GM18873 (cell line): ENCODE data around the gene CDC45.

Source experiments
- ATAC-seq: cut with Tn5 transposase; IDR thresholded peaks from one replicate; pipeline ENCODE4 v1.9.1; 2021; ENCODE audit warnings: mild to moderate bottlenecking, moderate library complexity, moderate number of reproducible peaks; ENCODE audit not compliant: unreplicated experiment, low FRiP score

CDC45 gene

GRCh38 chr22:19490628-19491230, 11.0 kb downstream of the CDC45 start:
- no peak for ATAC-seq

GRCh38 chr22:19492504-19493174, 12.9 kb downstream of the CDC45 start:
- ATAC-seq = no peak

GRCh38 chr22:19494001-19494560, 14.4 kb downstream of the CDC45 start:
- ATAC-seq = no peak

DNA sequence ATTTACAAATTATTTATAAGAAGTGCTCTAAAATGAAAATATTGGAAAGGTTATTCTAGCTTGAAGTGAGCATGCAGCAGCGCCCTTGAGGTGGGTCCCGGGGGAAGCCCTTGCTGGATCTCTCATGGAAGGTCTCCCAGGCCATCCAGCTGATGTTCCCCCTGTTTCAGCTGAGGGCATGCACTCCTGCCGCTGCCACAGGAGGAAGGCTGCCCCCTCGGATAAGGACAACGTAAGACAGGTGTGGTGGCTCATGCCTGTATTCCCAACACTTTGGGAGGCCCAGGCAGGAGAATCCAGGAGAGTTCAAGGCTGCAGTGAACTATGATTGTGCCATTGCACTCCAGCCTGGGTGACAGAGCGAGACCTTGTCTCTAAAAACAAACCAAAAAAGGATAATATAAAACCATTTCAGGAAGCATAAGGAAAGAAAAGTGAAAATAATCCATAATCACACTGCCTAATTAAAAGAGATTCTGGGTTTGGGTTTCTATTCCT, 15.0 kb downstream of the CDC45 start:
- no peak for ATAC-seq

GRCh38 chr22:19495562-19496323, 16.0 kb downstream of the CDC45 start:
- no peak for ATAC-seq

GRCh38 chr22:19496324-19496630, 16.6 kb downstream of the CDC45 start:
- no peak for ATAC-seq

DNA sequence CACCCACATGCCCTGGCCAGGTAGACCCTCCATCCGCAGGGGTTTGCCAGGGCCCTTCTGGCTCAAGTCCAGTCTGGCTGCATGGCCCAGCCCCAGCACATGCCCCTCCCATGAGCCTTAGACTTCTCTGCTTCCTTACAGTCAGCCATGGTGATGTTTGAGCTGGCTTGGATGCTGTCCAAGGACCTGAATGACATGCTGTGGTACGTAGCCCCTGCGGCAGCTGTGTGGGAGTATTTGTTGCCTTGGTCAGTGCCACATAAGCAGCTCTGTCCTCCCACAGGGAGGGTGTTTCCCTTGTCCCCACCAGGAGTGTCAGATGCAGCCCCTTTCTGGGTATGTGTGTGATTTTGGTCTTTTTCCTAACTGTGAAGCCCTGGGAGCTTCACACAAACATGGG, 17.5 kb downstream of the CDC45 start:
- no peak for ATAC-seq

DNA sequence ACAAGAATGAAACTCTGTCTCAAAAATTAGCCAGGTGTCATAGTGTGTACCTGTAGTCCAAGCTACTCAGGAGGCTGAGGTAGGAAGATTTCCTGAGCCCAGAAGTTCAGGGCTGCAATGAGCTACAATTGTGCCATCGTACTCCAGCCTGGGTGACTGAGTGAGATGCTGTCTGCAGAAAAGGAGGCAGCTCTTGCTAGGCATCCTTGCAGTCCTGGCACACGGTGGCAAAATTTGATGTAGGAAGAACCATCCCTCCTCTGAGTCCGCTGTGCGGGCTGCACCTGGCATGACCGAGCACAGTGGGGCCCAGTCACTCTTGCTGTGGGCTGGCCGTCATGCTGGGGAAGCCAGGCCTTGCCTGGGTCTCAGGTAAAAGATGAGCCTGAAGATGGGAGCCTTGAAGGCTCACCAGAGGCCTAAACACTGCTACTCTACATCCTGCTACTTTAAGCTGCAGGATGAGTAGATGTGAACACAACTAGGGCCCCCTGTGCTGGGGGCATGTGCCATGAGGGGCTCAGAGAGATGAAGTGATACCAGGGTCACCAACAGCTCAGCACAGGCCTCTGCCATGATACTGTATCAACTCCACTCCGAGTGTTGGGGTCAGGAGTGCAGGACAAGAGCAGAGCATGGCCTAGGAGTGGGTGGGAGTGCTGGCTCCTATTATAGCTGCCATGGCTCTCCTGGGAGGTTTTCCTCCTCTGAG, 18.6 kb downstream of the CDC45 start:
- ATAC-seq = no peak

DNA sequence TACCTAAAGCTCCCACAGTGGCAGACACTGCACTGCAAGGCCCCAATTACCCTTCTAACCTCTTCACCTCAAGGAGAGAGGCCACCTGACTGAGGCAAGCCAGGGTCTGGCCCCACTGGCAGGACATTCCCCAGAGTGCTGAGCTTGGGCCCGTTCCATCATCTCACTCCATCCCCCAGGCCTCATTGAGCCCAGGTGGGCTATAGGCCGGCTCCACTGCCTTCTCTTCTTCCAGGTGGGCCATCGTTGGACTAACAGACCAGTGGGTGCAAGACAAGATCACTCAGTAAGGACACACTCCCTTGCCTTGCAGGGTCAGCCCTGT, 19.1 kb downstream of the CDC45 start:
- no peak for ATAC-seq

- no peak for ATAC-seq
These were observed 19.6 kb downstream of the CDC45 start for GRCh38 chr22:19499236-19499879.

DNA sequence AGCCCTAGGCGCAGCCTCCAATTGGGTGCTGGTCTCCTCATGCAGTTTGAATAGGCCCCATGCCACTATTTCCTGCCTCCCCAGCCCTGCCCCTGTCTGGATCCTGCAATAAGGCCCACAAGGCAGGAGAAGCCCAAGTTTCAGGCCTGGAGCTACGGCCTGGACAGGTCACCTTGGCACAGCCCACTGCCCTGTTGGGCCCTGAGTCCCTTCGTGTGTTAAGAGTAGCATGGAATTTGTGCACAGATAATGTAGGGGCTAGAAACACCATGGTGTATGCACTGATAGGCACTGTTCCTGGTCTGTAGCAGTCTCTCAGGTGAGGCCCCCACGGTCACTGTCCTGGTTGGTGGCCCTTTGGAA, 20.1 kb downstream of the CDC45 start:
- no peak for ATAC-seq

DNA sequence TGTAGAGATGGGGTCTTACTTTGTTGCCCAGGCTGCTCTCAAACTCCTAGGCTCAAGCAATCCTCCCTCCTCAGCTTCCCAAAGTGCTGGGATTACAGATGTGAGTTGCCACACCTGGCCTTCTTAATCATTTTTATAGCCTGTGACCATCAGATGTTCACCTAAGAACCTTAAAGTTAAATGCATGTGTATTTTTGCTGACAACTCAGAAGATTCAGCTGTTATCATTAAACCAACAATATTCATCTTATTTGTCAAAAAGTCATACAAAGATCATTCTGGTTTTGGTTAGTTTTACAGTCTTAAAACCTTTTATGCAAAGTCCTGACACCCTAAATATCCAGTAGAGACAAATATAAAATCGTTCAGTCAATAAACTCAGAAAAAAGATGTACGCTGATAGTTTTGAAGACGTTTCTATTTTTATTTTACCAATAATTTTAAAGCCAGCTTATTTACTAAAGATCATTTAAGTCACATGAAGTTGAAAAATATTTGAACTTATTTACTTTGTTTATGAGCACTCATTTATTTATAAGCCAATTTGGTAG, 22.3 kb downstream of the CDC45 start:
- no peak for ATAC-seq

GRCh38 chr22:19503367-19503766, 23.6 kb downstream of the CDC45 start:
- no peak for ATAC-seq

DNA sequence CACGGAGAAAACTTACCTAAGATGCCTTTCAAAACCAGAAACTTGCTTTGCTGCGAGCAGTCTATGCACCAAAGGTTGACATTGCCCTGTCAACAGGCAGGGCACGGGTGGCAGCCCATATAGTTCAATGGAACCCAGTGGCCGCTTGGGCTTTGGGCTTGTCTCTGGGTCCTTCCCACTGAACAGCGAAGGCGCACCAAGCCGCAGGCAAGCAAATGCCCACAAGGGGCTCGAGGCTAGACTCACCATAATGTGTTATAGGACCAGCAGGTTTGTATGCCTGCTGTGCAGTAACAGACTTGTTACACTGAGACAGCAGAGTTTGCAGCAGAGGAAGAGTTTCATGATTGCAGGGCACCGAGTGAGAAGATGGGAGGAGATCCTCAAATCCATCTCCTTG, 24.1 kb downstream of the CDC45 start:
- ATAC-seq = no peak

- ATAC-seq = no peak
These were observed 25.4 kb downstream of the CDC45 start for GRCh38 chr22:19504900-19505734.

DNA sequence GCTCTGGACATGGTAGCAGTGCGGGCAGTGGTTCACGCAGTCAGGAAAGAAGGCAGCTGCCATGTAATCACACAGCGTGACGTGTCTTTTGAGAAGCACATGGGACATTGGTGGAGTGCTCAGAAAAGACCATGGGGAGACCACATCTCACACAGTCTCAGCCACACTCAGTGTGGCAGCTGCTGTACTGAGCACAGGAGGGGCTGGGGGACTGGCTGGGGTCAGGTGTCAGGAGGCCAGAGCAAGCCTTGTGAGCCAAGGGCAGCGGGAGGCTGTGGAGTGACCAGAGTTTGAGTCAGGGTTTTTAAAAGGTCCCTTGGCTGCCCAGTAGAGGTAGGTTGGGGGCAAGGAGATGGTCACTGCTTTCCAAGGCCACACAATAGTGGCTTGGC, 26.0 kb downstream of the CDC45 start:
- ATAC-seq = no peak

GRCh38 chr22:19506212-19506611, 26.5 kb downstream of the CDC45 start:
- no peak for ATAC-seq

DNA sequence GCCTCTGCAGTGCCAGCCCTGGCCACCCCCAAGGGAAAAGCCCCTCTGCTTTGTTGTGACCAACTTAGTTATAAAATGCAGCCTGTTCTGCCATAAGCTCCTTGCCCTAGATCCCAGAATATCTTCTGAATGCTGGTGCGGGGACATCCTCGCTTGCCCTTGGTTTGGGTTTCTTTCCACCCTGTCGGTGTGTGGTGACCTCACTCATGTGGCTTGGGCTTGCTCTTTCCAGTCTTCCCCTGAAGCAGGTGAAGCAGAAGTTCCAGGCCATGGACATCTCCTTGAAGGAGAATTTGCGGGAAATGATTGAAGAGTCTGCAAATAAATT, 27.8 kb downstream of the CDC45 start:
- no peak for ATAC-seq

- ATAC-seq = no peak
These were observed 28.5 kb downstream of the CDC45 start for GRCh38 chr22:19508024-19508776.
